Measurements from ENCODE around the gene UBE2J1. TPM values are rescaled to one million over a fixed set of nuclear protein-coding genes. Genes with fewer than 3 reads are reported as not detected.
A peak's percentile ranks its signal among the peaks of the same experiment; 100 is the strongest.
"Not testable (repeated sequence)": the region's sequence is repeated elsewhere in the genome, so short reads cannot be mapped to it uniquely, and the experiment has no call there.

The UBE2J1 gene, protein sequence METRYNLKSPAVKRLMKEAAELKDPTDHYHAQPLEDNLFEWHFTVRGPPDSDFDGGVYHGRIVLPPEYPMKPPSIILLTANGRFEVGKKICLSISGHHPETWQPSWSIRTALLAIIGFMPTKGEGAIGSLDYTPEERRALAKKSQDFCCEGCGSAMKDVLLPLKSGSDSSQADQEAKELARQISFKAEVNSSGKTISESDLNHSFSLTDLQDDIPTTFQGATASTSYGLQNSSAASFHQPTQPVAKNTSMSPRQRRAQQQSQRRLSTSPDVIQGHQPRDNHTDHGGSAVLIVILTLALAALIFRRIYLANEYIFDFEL
- total RNA-seq (10 to 100 TPM; 13.8 to 23.6 (median 15.9) TPM), polyA plus RNA-seq (12.0 TPM)
- long read RNA-seq, donor 1, full-length matches to known transcripts: 20 of 28 reads
- long read RNA-seq, donor 1, partial matches to known transcripts: 3 of 28 reads
- long read RNA-seq, donor 1, other reads (novel, unspliced or antisense): 5 of 28 reads
- long read RNA-seq, donor 2, full-length matches to known transcripts: 11 of 14 reads
- long read RNA-seq, donor 2, partial matches to known transcripts: 1 of 14 reads
- long read RNA-seq, donor 2, other reads (novel, unspliced or antisense): 2 of 14 reads
- long read RNA-seq, donor 3, full-length matches to known transcripts: 54 of 80 reads
- long read RNA-seq, donor 3, partial matches to known transcripts: 9 of 80 reads
- long read RNA-seq, donor 3, other reads (novel, unspliced or antisense): 17 of 80 reads
- long read RNA-seq, donor 4, full-length matches to known transcripts: 10 of 15 reads
- long read RNA-seq, donor 4, partial matches to known transcripts: 0 of 15 reads
- long read RNA-seq, donor 4, other reads (novel, unspliced or antisense): 5 of 15 reads

- Histone ChIP-seq H3K9me3 (ENCODE audit: control insufficient read depth, low read length) (no peaks in the 10 kb centered on the region), H3K27ac (ENCODE audit: low read length) (peak within 1 kb of the TSS; percentile 91), H3K27me3 (ENCODE audit: control insufficient read depth, insufficient read depth) (no peaks in the 10 kb centered on the region), H3K4me1 (ENCODE audit: control insufficient read depth, insufficient read depth, low read length) (peaks cover 12% of the 10 kb centered on the region), H3K4me3 (ENCODE audit: low read length) (peak within 1 kb of the TSS; percentile 87)
- peak; percentile 97 to 98 (median 98) for DNase-seq
- WGBS: under 1% methylated on average over 102 of the region's 102 CpGs
- peak; percentile 98 for ATAC-seq
- intact Hi-C loops (cut with DNase I): no loop called here
Measured at GRCh38 chr6:89352278-89353117, at the start of gene UBE2J1. Gene UBE2J1, minus strand, starts transcription at chr6:89352722. Its CDS starts 153 bp downstream, at chr6:89352569.

GRCh38 chr6:89400912-89401399 is 48.4 kb upstream of the UBE2J1 start:
- H3K27ac ChIP-seq (ENCODE audit: low read length): no peak overlapping the region
- ATAC-seq (no peak), DNase-seq (no peak)
- intact Hi-C loops (cut with DNase I): no loop called here
- H3K4me1 ChIP-seq (ENCODE audit: control insufficient read depth, insufficient read depth, low read length): peaks cover 14% of the 10 kb centered on the region
- WGBS: 63% methylated on average over 6 of the region's 6 CpGs
- H3K4me3 ChIP-seq (ENCODE audit: low read length): no peak overlapping the region
- H3K9me3 ChIP-seq (ENCODE audit: control insufficient read depth, low read length): no peaks in the 10 kb centered on the region
- H3K27me3 ChIP-seq (ENCODE audit: control insufficient read depth, insufficient read depth): no peaks in the 10 kb centered on the region

DNA sequence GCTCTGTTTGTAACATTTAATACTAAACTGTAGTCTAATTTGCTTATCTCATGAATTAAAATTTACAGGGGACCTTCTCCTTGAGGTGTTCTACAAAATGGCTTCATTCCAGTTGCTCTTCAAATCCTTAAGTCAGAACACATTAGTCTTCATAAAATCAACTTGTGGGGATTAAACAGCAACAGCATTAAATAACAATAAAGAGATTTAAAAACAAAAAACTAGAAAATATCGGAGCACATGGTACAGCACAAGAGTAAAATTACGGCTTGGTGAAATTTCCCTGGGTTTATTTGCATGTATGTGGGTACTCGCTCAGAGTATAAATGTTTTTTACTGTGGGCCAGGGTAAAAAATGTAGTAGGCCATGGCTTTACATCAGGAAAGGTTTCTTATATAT is 47.5 kb upstream of the UBE2J1 start:
- Histone ChIP-seq H3K27ac (ENCODE audit: low read length) (no peak overlapping the region), H3K4me1 (ENCODE audit: control insufficient read depth, insufficient read depth, low read length) (peaks cover 12% of the 10 kb centered on the region), H3K9me3 (ENCODE audit: control insufficient read depth, low read length) (no peaks in the 10 kb centered on the region), H3K27me3 (ENCODE audit: control insufficient read depth, insufficient read depth) (no peaks in the 10 kb centered on the region), H3K4me3 (ENCODE audit: low read length) (no peak overlapping the region)
- intact Hi-C loops (cut with DNase I): no loop called here
- ATAC-seq (no peak), DNase-seq (no peak)
- WGBS: 94% methylated on average over 3 of the region's 3 CpGs

DNA sequence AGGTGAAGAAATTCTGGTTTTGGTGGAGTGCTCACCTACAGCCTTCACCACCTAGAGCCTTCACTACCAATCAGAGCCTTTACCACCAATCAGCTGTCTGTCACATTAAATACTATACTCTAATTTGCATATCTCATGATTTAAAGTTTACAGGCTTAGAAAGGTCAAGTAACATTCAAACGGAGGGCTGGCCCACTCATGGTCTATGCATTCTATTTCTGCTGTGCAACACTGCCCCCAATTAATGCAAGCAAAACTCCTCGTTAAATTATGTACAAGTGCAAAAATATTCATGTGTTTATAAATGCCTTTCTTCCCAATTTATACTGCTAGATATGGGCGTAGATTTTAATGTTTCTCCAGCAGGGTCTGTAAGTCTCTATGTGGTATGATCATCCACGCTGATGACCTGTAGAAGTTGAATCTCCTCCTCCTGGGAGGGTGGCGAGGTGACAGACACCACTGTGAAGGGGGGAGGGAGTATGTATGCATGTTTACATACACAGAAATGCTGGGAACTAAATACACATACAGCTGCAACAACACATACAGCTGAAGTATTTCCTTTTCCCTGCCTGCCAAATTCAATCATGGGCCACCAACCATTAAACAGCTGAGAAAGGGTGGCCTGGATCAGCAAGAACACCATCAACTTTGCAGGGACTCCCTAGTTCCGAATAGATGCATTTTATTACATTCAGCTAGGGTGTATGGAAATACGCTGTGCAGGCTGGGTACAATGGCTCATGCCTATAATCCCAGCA is 46.4 kb upstream of the UBE2J1 start:
- H3K4me3 ChIP-seq (ENCODE audit: low read length): no peak overlapping the region
- no peaks in the 10 kb centered on the region for H3K27me3 ChIP-seq (ENCODE audit: control insufficient read depth, insufficient read depth)
- ATAC-seq: no peak
- no peak for DNase-seq
- no peaks in the 10 kb centered on the region for H3K9me3 ChIP-seq (ENCODE audit: control insufficient read depth, low read length)
- H3K4me1 ChIP-seq (ENCODE audit: control insufficient read depth, insufficient read depth, low read length): peaks cover 12% of the 10 kb centered on the region
- WGBS: 82% methylated on average over 7 of the region's 7 CpGs
- intact Hi-C loops (cut with DNase I): no loop called here
- no peak overlapping the region for H3K27ac ChIP-seq (ENCODE audit: low read length)

- ATAC-seq; intact Hi-C loops (cut with DNase I); H3K27ac ChIP-seq (ENCODE audit: low read length); H3K9me3 ChIP-seq (ENCODE audit: control insufficient read depth, low read length); DNase-seq; H3K4me3 ChIP-seq (ENCODE audit: low read length); H3K27me3 ChIP-seq (ENCODE audit: control insufficient read depth, insufficient read depth): not testable (repeated sequence)
- 78% methylated on average over 4 of the region's 4 CpGs for WGBS
- H3K4me1 ChIP-seq (ENCODE audit: control insufficient read depth, insufficient read depth, low read length): peaks cover 11% of the 10 kb centered on the region
Measured at GRCh38 chr6:89397884-89398283, 45.4 kb upstream of the UBE2J1 start.

DNA sequence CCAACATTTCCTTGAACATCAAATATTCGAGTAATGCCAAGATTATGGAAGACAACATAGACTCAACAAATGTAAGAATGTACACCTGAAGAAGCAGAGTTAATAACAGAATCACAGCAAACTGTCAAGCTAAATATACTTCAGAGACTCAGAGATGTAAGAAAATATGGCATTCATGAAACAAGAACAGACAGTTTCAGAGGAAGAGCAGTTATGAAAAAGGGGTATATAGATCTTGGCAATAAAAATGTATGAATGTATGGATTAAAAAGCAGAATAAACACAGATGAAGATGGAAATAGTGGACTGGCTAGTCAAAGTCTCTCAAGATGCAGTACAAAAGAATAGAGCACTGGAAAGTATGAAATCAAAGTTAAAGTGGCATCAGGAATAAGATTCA is 41.1 kb upstream of the UBE2J1 start:
- no peak overlapping the region for H3K4me3 ChIP-seq (ENCODE audit: low read length)
- no peak overlapping the region for H3K27ac ChIP-seq (ENCODE audit: low read length)
- WGBS: 92% methylated on average over 1 of the region's 1 CpG
- DNase-seq: no peak
- intact Hi-C loops (cut with DNase I): no loop called here
- no peaks in the 10 kb centered on the region for H3K9me3 ChIP-seq (ENCODE audit: control insufficient read depth, low read length)
- ATAC-seq: no peak
- H3K4me1 ChIP-seq (ENCODE audit: control insufficient read depth, insufficient read depth, low read length): peaks cover 2% of the 10 kb centered on the region
- no peaks in the 10 kb centered on the region for H3K27me3 ChIP-seq (ENCODE audit: control insufficient read depth, insufficient read depth)

DNA sequence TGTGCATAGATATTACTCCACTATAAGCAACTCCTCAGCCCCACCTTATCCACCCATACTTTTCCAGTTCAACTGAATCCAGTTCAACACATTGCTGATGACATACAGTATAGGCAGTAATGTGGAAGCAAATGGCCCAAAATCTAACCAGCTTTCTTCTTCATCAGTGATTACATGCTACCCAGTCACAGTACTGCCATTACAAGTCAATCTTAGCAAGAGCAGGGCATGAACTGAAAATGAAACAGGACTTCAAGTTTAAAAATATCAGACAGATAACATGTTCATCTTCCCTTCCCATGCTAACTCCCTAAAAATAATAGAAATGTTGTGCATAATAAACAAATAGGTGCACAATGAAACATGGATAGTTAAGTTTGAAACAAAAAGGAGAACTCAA is 40.3 kb upstream of the UBE2J1 start:
- intact Hi-C loops (cut with DNase I): no loop called here
- H3K9me3 ChIP-seq (ENCODE audit: control insufficient read depth, low read length): no peaks in the 10 kb centered on the region
- no peak overlapping the region for H3K4me3 ChIP-seq (ENCODE audit: low read length)
- DNase-seq: no peak
- no peak for ATAC-seq
- no peak overlapping the region for H3K27ac ChIP-seq (ENCODE audit: low read length)
- peaks cover 2% of the 10 kb centered on the region for H3K4me1 ChIP-seq (ENCODE audit: control insufficient read depth, insufficient read depth, low read length)
- H3K27me3 ChIP-seq (ENCODE audit: control insufficient read depth, insufficient read depth): no peaks in the 10 kb centered on the region

DNA sequence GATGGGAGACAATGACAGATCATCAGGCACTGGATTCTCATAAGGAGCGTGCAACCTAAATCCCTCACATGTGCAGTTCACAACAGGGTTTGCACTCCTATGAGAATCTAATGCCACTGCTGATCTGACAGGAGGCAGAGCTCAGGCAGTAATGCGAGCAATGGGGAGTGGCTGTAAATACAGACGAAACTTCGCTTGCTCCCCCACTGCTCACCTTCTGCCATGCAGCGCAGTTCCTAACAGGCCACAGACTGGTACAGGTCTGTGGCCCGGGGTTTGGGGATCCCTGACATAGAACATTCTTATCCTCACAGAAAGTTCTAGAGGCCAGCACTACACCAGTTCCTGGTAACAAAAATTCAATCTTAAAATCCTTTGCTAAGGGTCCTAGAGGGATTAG is 36.3 kb upstream of the UBE2J1 start:
- H3K27me3 ChIP-seq (ENCODE audit: control insufficient read depth, insufficient read depth): no peaks in the 10 kb centered on the region
- no peaks in the 10 kb centered on the region for H3K9me3 ChIP-seq (ENCODE audit: control insufficient read depth, low read length)
- H3K27ac ChIP-seq (ENCODE audit: low read length): no peak overlapping the region
- 96% methylated on average over 6 of the region's 6 CpGs for WGBS
- intact Hi-C loops (cut with DNase I): no loop called here
- DNase-seq: no peak
- peaks cover 2% of the 10 kb centered on the region for H3K4me1 ChIP-seq (ENCODE audit: control insufficient read depth, insufficient read depth, low read length)
- no peak for ATAC-seq
- no peak overlapping the region for H3K4me3 ChIP-seq (ENCODE audit: low read length)

- intact Hi-C loops (cut with DNase I): no loop called here
- 95% methylated on average over 9 of the region's 9 CpGs for WGBS
- ATAC-seq (no peak), DNase-seq (no peak)
- peaks cover 2% of the 10 kb centered on the region for H3K4me1 ChIP-seq (ENCODE audit: control insufficient read depth, insufficient read depth, low read length)
- no peaks in the 10 kb centered on the region for H3K27me3 ChIP-seq (ENCODE audit: control insufficient read depth, insufficient read depth)
- H3K9me3 ChIP-seq (ENCODE audit: control insufficient read depth, low read length): no peaks in the 10 kb centered on the region
- H3K4me3 ChIP-seq (ENCODE audit: low read length): no peak overlapping the region
- H3K27ac ChIP-seq (ENCODE audit: low read length): no peak overlapping the region
Measured at GRCh38 chr6:89387516-89388201, 35.1 kb upstream of the UBE2J1 start.

Measured in right cardiac atrium (tissue), 5 donors.